HepG2 (cell line): ENCODE data around the gene ARHGAP23. TPM values are rescaled to one million over a fixed set of nuclear protein-coding genes. Genes with fewer than 3 reads are reported as not detected.

Experiments used
- ATAC-seq: fragments of 200-7000 bp; cut with Tn5 transposase; 3 replicates; pipeline ENCODE4 v1.9.1; 2020; ENCODE audit warnings: mild to moderate bottlenecking, moderate library complexity
- BruUV-seq: library from RNA; stranded (reverse); fragments of 400-500 nt; replicated peaks from 2 replicates; lab custom pipeline; 2021; lab: Mats Ljungman, UMichigan
- CTCF ChIA-PET: fragments of 300-600 bp; formaldehyde crosslinking; extraction: SDS; loops from one replicate; lab custom pipeline; 2021; ENCODE audit warnings: low total read pairs, inconsistent platforms, low intra/inter-chr PET ratio; lab: Yijun Ruan, JAX
- POLR2A ChIA-PET: fragments of 350-600 bp; sonication (Branson Sonifier 250); formaldehyde crosslinking; loops from one replicate; lab custom pipeline; 2020; ENCODE audit warnings: antibody characterized with exemption, inconsistent platforms; lab: Yijun Ruan, JAX
- DNase-seq: peaks from one replicate; pipeline ENCODE4 v3.0.0-alpha.2; 2015; ENCODE audit warnings: low spot score
- FAIRE-seq: peaks from 3 replicates; lab custom pipeline; 2011; peaks lifted over from hg19 to GRCh38; lab: Jason Lieb, UNC
- H2AFZ ChIP-seq: one replicate; pipeline ENCODE4 v1.6.1; 2011; ENCODE audit warnings: low read length, inconsistent platforms
- H3K27ac ChIP-seq: fragments of 300-600 bp; 3 replicates; pipeline ENCODE4 v1.8.0; 2011; ENCODE audit warnings: mixed run types, mild to moderate bottlenecking, mixed read lengths, low read length, inconsistent platforms; ENCODE audit not compliant: insufficient read depth; ENCODE audit errors: extremely low read length
- H3K27me3 ChIP-seq, 2 experiments: fragments of 200-600 bp in 1 of 2; 2 replicates in 1 of 2; 3 replicates in 1 of 2; pipeline versions ENCODE4 v1.6.0 to v1.8.0; 2011; ENCODE audit warnings: low read length in 2 of 2, mild to moderate bottlenecking in 2 of 2, moderate library complexity in 2 of 2, inconsistent platforms in 1 of 2; ENCODE audit not compliant: insufficient read depth in 2 of 2, control insufficient read depth in 1 of 2
- H3K36me3 ChIP-seq, 2 experiments: fragments of 200-600 bp in 1 of 2; replicated peaks in 1 of 2; 2 replicates in 1 of 2; 3 replicates in 1 of 2; pipeline versions ENCODE4 v1.5.1 to v1.8.0; 2011; ENCODE audit warnings: low read length in 2 of 2, inconsistent platforms in 1 of 2; ENCODE audit not compliant: insufficient read depth in 2 of 2, control insufficient read depth in 1 of 2
- H3K4me1 ChIP-seq: 2 replicates; pipeline ENCODE4 v1.5.1; 2012; ENCODE audit warnings: low read length, inconsistent platforms; ENCODE audit not compliant: insufficient read depth
- H3K4me2 ChIP-seq: 2 replicates; pipeline ENCODE4 v1.6.0; 2011; ENCODE audit warnings: low read depth, low read length, inconsistent platforms
- H3K4me3 ChIP-seq, 3 experiments: fragments of 200-600 bp in 1 of 3; sonication (generic), shearing (Covaris generic) in 1 of 3; replicated peaks in 1 of 3; 2 replicates each; pipeline ENCODE4 v1.5.1; 2011 to 2016; ENCODE audit warnings: low read length in 3 of 3, inconsistent platforms in 2 of 3, low read depth in 2 of 3, mild to moderate bottlenecking in 2 of 3, control low read depth in 1 of 3, mixed read lengths in 1 of 3; ENCODE audit not compliant: insufficient read depth in 1 of 3
- H3K79me2 ChIP-seq: one replicate; pipeline ENCODE4 v1.6.1; 2011; ENCODE audit warnings: low read length, inconsistent platforms; ENCODE audit not compliant: insufficient read depth
- H3K9ac ChIP-seq: 2 replicates; pipeline ENCODE4 v1.6.0; 2011; ENCODE audit warnings: mild to moderate bottlenecking, low read depth, low read length, inconsistent platforms; ENCODE audit not compliant: insufficient read depth
- H3K9me3 ChIP-seq: 2 replicates; pipeline ENCODE4 v1.5.1; 2012; ENCODE audit warnings: mild to moderate bottlenecking, low read length
- H4K20me1 ChIP-seq: 2 replicates; pipeline ENCODE4 v1.6.0; 2011; ENCODE audit warnings: inconsistent platforms, mild to moderate bottlenecking, low read length, moderate library complexity; ENCODE audit not compliant: insufficient read depth
- CREM ChIP-seq, 2 experiments: sonication (generic) in 1 of 2; formaldehyde crosslinking in 1 of 2; IDR thresholded peaks; 2 replicates each; pipeline versions ENCODE4 v1.4.0 to v1.6.1; 2016 to 2020; ENCODE audit warnings: antibody characterized with exemption in 1 of 2, mild to moderate bottlenecking in 1 of 2, missing genetic modification reagents in 1 of 2
- NPAS2 ChIP-seq: sonication (generic); formaldehyde crosslinking; IDR thresholded peaks from 2 replicates; pipeline ENCODE4 v1.8.0; 2022; ENCODE audit warnings: mild to moderate bottlenecking, missing genetic modification reagents, borderline replicate concordance
- RBM22 ChIP-seq: fragments of 200-400 bp; formaldehyde crosslinking; optimal IDR thresholded peaks from 2 replicates; pipeline ENCODE3; 2017; ENCODE audit warnings: mild to moderate bottlenecking, low read length, moderate library complexity
- STAT6 ChIP-seq: sonication (generic); formaldehyde crosslinking; IDR thresholded peaks from 2 replicates; pipeline ENCODE4 v1.4.0; 2020; ENCODE audit warnings: missing genetic modification reagents, mild to moderate bottlenecking, borderline replicate concordance
- ZNF367 ChIP-seq: sonication (generic); formaldehyde crosslinking; IDR thresholded peaks from 2 replicates; pipeline ENCODE4 v1.4.0; 2020; ENCODE audit warnings: missing genetic modification reagents, borderline replicate concordance
- ZNF577 ChIP-seq: sonication (generic); formaldehyde crosslinking; IDR thresholded peaks from 2 replicates; pipeline ENCODE4 v1.4.0; 2020; ENCODE audit warnings: mild to moderate bottlenecking, low read depth, missing genetic modification reagents, borderline replicate concordance
- ZNF598 ChIP-seq: sonication (generic); formaldehyde crosslinking; IDR thresholded peaks from 2 replicates; pipeline ENCODE4 v1.5.1; 2020; ENCODE audit warnings: mild to moderate bottlenecking, missing genetic modification reagents, borderline replicate concordance
- ZNF776 ChIP-seq: sonication (generic); formaldehyde crosslinking; IDR thresholded peaks from 2 replicates; pipeline ENCODE4 v1.4.0; 2020; ENCODE audit warnings: mild to moderate bottlenecking, missing genetic modification reagents
- WGBS: methylation state at CpG from one replicate; pipeline ENCODE4 v1.1.6; 2017; ENCODE audit warnings: low lambda C conversion rate; 5-methylcytosine and 5-hydroxymethylcytosine counted together
- in situ Hi-C: cut with HindIII; loops from 2 replicates; pipeline ENCODE4 v1.10.0; 2017; ENCODE audit warnings: low pct_unique_long_range_greater_than_20kb; ENCODE audit not compliant: extremely low pct_ligation_motif_present
- intact Hi-C: fragments of 100-400 bp; cut with micrococcal nuclease; formaldehyde crosslinking; loops from one replicate; pipeline ENCODE4 v1.10.0; 2022; ENCODE audit not compliant: unreplicated experiment
- polyA plus RNA-seq, 8 experiments: library from polyadenylated mRNA; depleted of rRNA in 3 of 8; stranded (reverse) in 7 of 8; unstranded in 1 of 8; fragments of >200 nt; fragmentation: Illumina TruSeq in 4 of 8; extraction: Trizol in 4 of 8; gene quantifications; 2 replicates each; pipeline versions ENCODE4 v1.2.1 to v1.2.3, GENCODE V29; 2011 to 2016; ENCODE audit warnings: low read depth in 4 of 8, missing spikeins in 1 of 8, mixed read lengths in 1 of 8; ENCODE audit not compliant: insufficient read depth in 1 of 8
- total RNA-seq, 5 experiments: library from RNA; depleted of rRNA; stranded (reverse); fragments of >200 nt; fragmentation: Illumina TruSeq; extraction: Trizol; gene quantifications; 2 replicates each; pipeline ENCODE4 v1.2.3, GENCODE V29; 2016; ENCODE audit warnings: low read depth in 1 of 5

Gene ARHGAP23
- total and polyA plus RNA-seq, 2 of the 13 experiments (the other 11 are each of a cell fraction or from before 2014, with no cell fraction given), result 0.03 TPM; not detected in 1

- POLR2A ChIA-PET, result no interaction called here
Observed at GRCh38 chr17:38379448-38379847, 48.8 kb upstream of the ARHGAP23 start.

More at GRCh38 chr17:38379448-38379847, 48.8 kb upstream of the ARHGAP23 start:
- no peaks in the 10 kb centered on the region for H4K20me1 ChIP-seq
- DNase-seq (no peak), ATAC-seq (no peak), FAIRE-seq (no peak)
- H3K9me3 ChIP-seq, result no peaks in the 10 kb centered on the region
- no peak overlapping the region for H2AFZ ChIP-seq
- WGBS, result 97% methylated on average over 1 of the region's 1 CpG
- BruUV-seq, result no TSS peak
- in situ Hi-C loops, result no loop called here
- TF ChIP-seq STAT6 (no peak), ZNF776 (CRISPR knock-in tag) (no peak), CREM (IDR thresholded peaks at IDR 0.05) (no peak), CREM (CRISPR knock-in tag; IDR thresholded peaks at IDR 0.05) (no peak), ZNF598 (CRISPR knock-in tag) (no peak), RBM22 (no peak), ZNF367 (no peak), NPAS2 (no peak), ZNF577 (no peak)
- no peak overlapping the region for H3K4me3 ChIP-seq
- H3K4me1 ChIP-seq, result no peaks in the 10 kb centered on the region
- H3K27ac ChIP-seq, result no peak overlapping the region
- H3K4me2 ChIP-seq, result no peak overlapping the region
- H3K9ac ChIP-seq, result no peak overlapping the region
- intact Hi-C loops, result no loop called here
- no peaks in the 10 kb centered on the region; a peak in 1 of 5 replicates for H3K27me3 ChIP-seq
- H3K79me2 ChIP-seq, result no peaks in the 10 kb centered on the region
- CTCF ChIA-PET, result no interaction called here
- H3K36me3 ChIP-seq, result peaks cover 18 to 52% of the 10 kb centered on the region in 2 experiments; a peak in 4 of 5 replicates
